Activated CD4-positive, alpha-beta T cell treated with anti-CD3 and anti-CD28 coated beads for 4 hours (primary cell): Measurements from ENCODE around the gene KLF16.

Source experiments
- DNase-seq, 2 donors: peaks; one replicate each; pipeline ENCODE4 v3.0.0-alpha.2; 2020

The KLF16 gene

GRCh38 chr19:1805401-1806183 is 57.8 kb downstream of the KLF16 start:
- DNase-seq: no peak

DNA sequence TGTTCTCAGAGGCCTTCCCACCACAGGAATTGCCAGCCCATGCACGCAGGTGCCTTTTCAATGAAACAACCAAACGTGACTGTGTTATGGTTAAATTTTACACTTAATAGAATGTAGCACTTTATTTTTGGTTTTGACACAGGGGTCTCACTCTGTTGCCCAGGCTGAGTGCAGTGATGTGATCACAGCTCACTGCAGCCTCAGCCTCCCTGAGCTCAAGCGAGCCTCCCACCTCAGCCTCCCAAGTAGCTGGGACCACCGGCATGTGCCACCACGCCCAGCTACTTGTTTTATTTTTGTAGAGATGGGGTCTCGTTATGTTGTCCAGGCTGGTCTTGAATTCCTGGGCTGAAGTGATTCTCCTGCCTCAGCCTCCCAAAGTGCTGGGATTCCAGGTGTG is 58.5 kb downstream of the KLF16 start:
- no peak for DNase-seq
